ENCODE measurements around the gene CHSY1. TPM values are rescaled to one million over a fixed set of nuclear protein-coding genes. Genes with fewer than 3 reads are reported as not detected.

The CHSY1 gene
- polyA plus RNA-seq, 2 donors: 3.3 to 5.2 TPM

- H3K4me3 ChIP-seq (ENCODE audit: low read depth in 1 of 2, low read length in 2 of 2): no peak overlapping the region
- peak overlapping the region; percentile 28 to 83 for H3K27ac ChIP-seq (ENCODE audit: low read depth in 2 of 2, low read length in 1 of 2)
- H3K27me3 ChIP-seq (ENCODE audit: control insufficient read depth in 1 of 2, insufficient read depth in 2 of 2, low read length in 2 of 2): no peaks in the 10 kb centered on the region
- H3K4me1 ChIP-seq (ENCODE audit: control insufficient read depth in 2 of 2, insufficient read depth in 2 of 2, low read length in 1 of 2): peaks cover 3 to 14% of the 10 kb centered on the region in 2 donors
- WGBS, 2 donors: 54 to 56% methylated on average over 3 of the region's 3 CpGs
- no peaks in the 10 kb centered on the region for H3K36me3 ChIP-seq (ENCODE audit: control insufficient read depth in 2 of 2, insufficient read depth in 2 of 2, low read length in 1 of 2)
- no peaks in the 10 kb centered on the region for H3K9me3 ChIP-seq (ENCODE audit: control insufficient read depth in 2 of 2, insufficient read depth in 1 of 2, low read depth in 1 of 2, low read length in 1 of 2)
These were observed 59.8 kb downstream of the CHSY1 start for GRCh38 chr15:101192081-101192480.

GRCh38 chr15:101191242-101191641, 60.6 kb downstream of the CHSY1 start:
- Histone ChIP-seq H3K4me3 (ENCODE audit: low read depth in 1 of 2, low read length in 2 of 2) (no peak overlapping the region), H3K27me3 (ENCODE audit: control insufficient read depth in 1 of 2, insufficient read depth in 2 of 2, low read length in 2 of 2) (no peaks in the 10 kb centered on the region), H3K4me1 (ENCODE audit: control insufficient read depth in 2 of 2, insufficient read depth in 2 of 2, low read length in 1 of 2) (peaks cover 3 to 14% of the 10 kb centered on the region in 2 donors), H3K36me3 (ENCODE audit: control insufficient read depth in 2 of 2, insufficient read depth in 2 of 2, low read length in 1 of 2) (no peaks in the 10 kb centered on the region), H3K27ac (ENCODE audit: low read depth in 2 of 2, low read length in 1 of 2) (no peak overlapping the region), H3K9me3 (ENCODE audit: control insufficient read depth in 2 of 2, insufficient read depth in 1 of 2, low read depth in 1 of 2, low read length in 1 of 2) (no peaks in the 10 kb centered on the region)
- 70 to 78% methylated on average over 3 of the region's 3 CpGs for WGBS, 2 donors

- Histone ChIP-seq H3K4me1 (ENCODE audit: control insufficient read depth in 2 of 2, insufficient read depth in 2 of 2, low read length in 1 of 2) (peaks cover 3 to 16% of the 10 kb centered on the region in 2 donors), H3K27ac (ENCODE audit: low read depth in 2 of 2, low read length in 1 of 2) (no peak overlapping the region), H3K4me3 (ENCODE audit: low read depth in 1 of 2, low read length in 2 of 2) (no peak overlapping the region), H3K9me3 (ENCODE audit: control insufficient read depth in 2 of 2, insufficient read depth in 1 of 2, low read depth in 1 of 2, low read length in 1 of 2) (no peaks in the 10 kb centered on the region), H3K27me3 (ENCODE audit: control insufficient read depth in 1 of 2, insufficient read depth in 2 of 2, low read length in 2 of 2) (no peaks in the 10 kb centered on the region), H3K36me3 (ENCODE audit: control insufficient read depth in 2 of 2, insufficient read depth in 2 of 2, low read length in 1 of 2) (no peaks in the 10 kb centered on the region)
- 73 to 80% methylated on average over 3 of the region's 3 CpGs for WGBS, 2 donors
These were observed 61.7 kb downstream of the CHSY1 start for GRCh38 chr15:101190092-101190595.

GRCh38 chr15:101189409-101190091, 62.3 kb downstream of the CHSY1 start:
- 82 to 83% methylated on average over 17 of the region's 17 CpGs for WGBS, 2 donors
- H3K27ac ChIP-seq (ENCODE audit: low read depth in 2 of 2, low read length in 1 of 2): peak overlapping the region; percentile 58 to 74

GRCh38 chr15:101188637-101189408, 63.0 kb downstream of the CHSY1 start:
- Histone ChIP-seq H3K27ac (ENCODE audit: low read depth in 2 of 2, low read length in 1 of 2) (peak overlapping the region; percentile 58 to 74), H3K4me1 (ENCODE audit: control insufficient read depth in 2 of 2, insufficient read depth in 2 of 2, low read length in 1 of 2) (peaks cover 5 to 15% of the 10 kb centered on the region in 2 donors), H3K27me3 (ENCODE audit: control insufficient read depth in 1 of 2, insufficient read depth in 2 of 2, low read length in 2 of 2) (no peaks in the 10 kb centered on the region), H3K9me3 (ENCODE audit: control insufficient read depth in 2 of 2, insufficient read depth in 1 of 2, low read depth in 1 of 2, low read length in 1 of 2) (no peaks in the 10 kb centered on the region), H3K36me3 (ENCODE audit: control insufficient read depth in 2 of 2, insufficient read depth in 2 of 2, low read length in 1 of 2) (no peaks in the 10 kb centered on the region), H3K4me3 (ENCODE audit: low read depth in 1 of 2, low read length in 2 of 2) (peak overlapping the region; percentile 43 to 52)
- 30 to 39% methylated on average over 29 of the region's 29 CpGs for WGBS, 2 donors

More at GRCh38 chr15:101189409-101190091, 62.3 kb downstream of the CHSY1 start:
- no peaks in the 10 kb centered on the region for H3K9me3 ChIP-seq (ENCODE audit: control insufficient read depth in 2 of 2, insufficient read depth in 1 of 2, low read depth in 1 of 2, low read length in 1 of 2)
- peaks cover 5 to 16% of the 10 kb centered on the region in 2 donors for H3K4me1 ChIP-seq (ENCODE audit: control insufficient read depth in 2 of 2, insufficient read depth in 2 of 2, low read length in 1 of 2)
- no peaks in the 10 kb centered on the region for H3K36me3 ChIP-seq (ENCODE audit: control insufficient read depth in 2 of 2, insufficient read depth in 2 of 2, low read length in 1 of 2)
- peak overlapping the region in 1 of 2 donors; percentile 43 for H3K4me3 ChIP-seq (ENCODE audit: low read depth in 1 of 2, low read length in 2 of 2)
- H3K27me3 ChIP-seq (ENCODE audit: control insufficient read depth in 1 of 2, insufficient read depth in 2 of 2, low read length in 2 of 2): no peaks in the 10 kb centered on the region

- WGBS, 2 donors: 42 to 43% methylated on average over 18 of the region's 18 CpGs
- Histone ChIP-seq H3K9me3 (ENCODE audit: control insufficient read depth in 2 of 2, insufficient read depth in 1 of 2, low read depth in 1 of 2, low read length in 1 of 2) (no peaks in the 10 kb centered on the region), H3K36me3 (ENCODE audit: control insufficient read depth in 2 of 2, insufficient read depth in 2 of 2, low read length in 1 of 2) (peaks cover 0 to 3% of the 10 kb centered on the region in 2 donors), H3K4me3 (ENCODE audit: low read depth in 1 of 2, low read length in 2 of 2) (peak overlapping the region in 1 of 2 donors; percentile 6), H3K27ac (ENCODE audit: low read depth in 2 of 2, low read length in 1 of 2) (peak overlapping the region; percentile 63 to 74), H3K4me1 (ENCODE audit: control insufficient read depth in 2 of 2, insufficient read depth in 2 of 2, low read length in 1 of 2) (peaks cover 5 to 8% of the 10 kb centered on the region in 2 donors), H3K27me3 (ENCODE audit: control insufficient read depth in 1 of 2, insufficient read depth in 2 of 2, low read length in 2 of 2) (no peaks in the 10 kb centered on the region)
These were observed 63.8 kb downstream of the CHSY1 start for GRCh38 chr15:101187820-101188636.

- Histone ChIP-seq H3K27ac (ENCODE audit: low read depth in 2 of 2, low read length in 1 of 2) (no peak overlapping the region), H3K4me3 (ENCODE audit: low read depth in 1 of 2, low read length in 2 of 2) (no peak overlapping the region), H3K27me3 (ENCODE audit: control insufficient read depth in 1 of 2, insufficient read depth in 2 of 2, low read length in 2 of 2) (no peaks in the 10 kb centered on the region), H3K4me1 (ENCODE audit: control insufficient read depth in 2 of 2, insufficient read depth in 2 of 2, low read length in 1 of 2) (peaks cover 4 to 6% of the 10 kb centered on the region in 2 donors), H3K36me3 (ENCODE audit: control insufficient read depth in 2 of 2, insufficient read depth in 2 of 2, low read length in 1 of 2) (peaks cover 0 to 3% of the 10 kb centered on the region in 2 donors), H3K9me3 (ENCODE audit: control insufficient read depth in 2 of 2, insufficient read depth in 1 of 2, low read depth in 1 of 2, low read length in 1 of 2) (no peaks in the 10 kb centered on the region)
- 84 to 88% methylated on average over 5 of the region's 5 CpGs for WGBS, 2 donors
These were observed 66.1 kb downstream of the CHSY1 start for GRCh38 chr15:101185770-101186169.

GRCh38 chr15:101185336-101185735, 66.5 kb downstream of the CHSY1 start:
- Histone ChIP-seq H3K27ac (ENCODE audit: low read depth in 2 of 2, low read length in 1 of 2) (no peak overlapping the region), H3K4me3 (ENCODE audit: low read depth in 1 of 2, low read length in 2 of 2) (no peak overlapping the region), H3K9me3 (ENCODE audit: control insufficient read depth in 2 of 2, insufficient read depth in 1 of 2, low read depth in 1 of 2, low read length in 1 of 2) (no peaks in the 10 kb centered on the region), H3K36me3 (ENCODE audit: control insufficient read depth in 2 of 2, insufficient read depth in 2 of 2, low read length in 1 of 2) (peaks cover 0 to 3% of the 10 kb centered on the region in 2 donors), H3K27me3 (ENCODE audit: control insufficient read depth in 1 of 2, insufficient read depth in 2 of 2, low read length in 2 of 2) (no peaks in the 10 kb centered on the region), H3K4me1 (ENCODE audit: control insufficient read depth in 2 of 2, insufficient read depth in 2 of 2, low read length in 1 of 2) (peaks cover 6 to 7% of the 10 kb centered on the region in 2 donors)
- 92 to 94% methylated on average over 6 of the region's 6 CpGs for WGBS, 2 donors

GRCh38 chr15:101184830-101185229, 67.0 kb downstream of the CHSY1 start:
- WGBS, 2 donors: 68 to 71% methylated on average over 7 of the region's 7 CpGs
- Histone ChIP-seq H3K9me3 (ENCODE audit: control insufficient read depth in 2 of 2, insufficient read depth in 1 of 2, low read depth in 1 of 2, low read length in 1 of 2) (no peaks in the 10 kb centered on the region), H3K4me3 (ENCODE audit: low read depth in 1 of 2, low read length in 2 of 2) (no peak overlapping the region), H3K36me3 (ENCODE audit: control insufficient read depth in 2 of 2, insufficient read depth in 2 of 2, low read length in 1 of 2) (peaks cover 0 to 3% of the 10 kb centered on the region in 2 donors), H3K4me1 (ENCODE audit: control insufficient read depth in 2 of 2, insufficient read depth in 2 of 2, low read length in 1 of 2) (peaks cover 6 to 7% of the 10 kb centered on the region in 2 donors), H3K27me3 (ENCODE audit: control insufficient read depth in 1 of 2, insufficient read depth in 2 of 2, low read length in 2 of 2) (no peaks in the 10 kb centered on the region), H3K27ac (ENCODE audit: low read depth in 2 of 2, low read length in 1 of 2) (no peak overlapping the region)
